NK-92 (cell line): ENCODE results near the gene BRI3.

Experiments used
- DNase-seq: peaks from one replicate; lab custom pipeline; 2025; ENCODE audit not compliant: unreplicated experiment; lab: John Stamatoyannopoulos, UW

Gene BRI3

DNA sequence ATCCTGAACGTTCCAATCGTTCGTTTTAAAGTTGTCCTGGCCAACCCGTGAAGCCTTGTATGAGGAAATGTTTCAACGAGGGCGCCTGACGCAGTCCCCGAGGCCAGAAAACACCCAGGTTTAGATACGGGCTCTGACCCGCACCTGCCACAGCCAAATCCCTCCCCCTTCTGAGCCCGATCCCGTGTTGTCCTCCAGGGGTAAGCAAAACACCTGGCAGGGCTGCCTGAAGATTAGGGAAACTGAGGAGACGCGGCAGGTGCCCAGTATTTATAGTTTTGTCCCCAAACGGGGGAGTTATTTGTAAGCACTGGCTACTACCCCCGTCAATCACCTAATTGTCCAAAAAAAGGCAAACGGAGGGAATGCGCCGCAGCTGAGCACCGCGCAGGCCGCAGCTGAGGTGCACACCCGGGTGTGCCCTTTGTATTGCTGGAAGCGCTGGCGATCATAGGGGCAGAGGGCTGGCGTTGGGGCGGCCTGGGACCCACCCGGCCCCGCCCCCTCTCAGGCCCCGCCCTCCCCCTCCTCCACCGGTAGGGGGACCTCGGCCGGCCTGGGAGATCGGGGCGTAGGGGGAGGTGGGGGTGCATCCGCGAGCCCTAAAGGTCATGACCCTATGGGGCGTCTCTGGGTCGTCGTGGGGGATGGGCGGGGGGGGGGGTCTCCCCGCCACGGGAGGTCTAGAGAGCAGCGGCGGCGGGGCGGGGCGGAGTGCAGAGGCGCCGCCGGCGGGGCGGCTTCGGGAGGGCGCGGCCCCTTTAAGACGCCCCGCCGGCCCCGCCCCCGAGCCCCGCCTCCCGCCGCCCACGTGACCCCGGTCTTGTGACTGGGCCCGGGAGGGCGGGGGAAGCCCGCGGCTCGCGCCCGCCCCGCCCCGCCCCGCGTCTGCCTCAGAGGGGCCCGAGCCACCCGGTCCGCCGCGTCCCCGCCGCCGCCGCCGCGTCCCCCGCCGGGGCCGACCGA, at the start of gene BRI3:
Gene BRI3, plus strand, starts transcription at position 896 of the 966 bp plus-strand sequence. CDS start 110 bp downstream, outside the sequence.
- DNase-seq: peak; percentile 76

DNA sequence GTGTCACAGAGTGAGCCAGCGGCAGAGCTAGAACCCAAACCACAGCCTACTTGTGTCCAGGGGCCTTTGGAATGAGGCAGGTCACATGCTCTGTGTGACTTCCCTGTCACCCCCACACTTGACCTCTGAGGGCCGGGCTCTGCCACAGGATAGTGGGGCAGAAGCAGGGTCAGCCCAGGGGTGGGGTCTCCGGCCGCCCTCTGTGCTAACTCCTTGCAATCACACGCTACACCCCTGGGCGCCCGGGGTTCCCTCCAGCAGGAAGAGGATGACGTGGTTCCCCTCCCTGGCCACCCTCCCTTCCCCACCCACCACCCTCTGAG, 49.3 kb upstream of the BRI3 start:
- no peak for DNase-seq

DNA sequence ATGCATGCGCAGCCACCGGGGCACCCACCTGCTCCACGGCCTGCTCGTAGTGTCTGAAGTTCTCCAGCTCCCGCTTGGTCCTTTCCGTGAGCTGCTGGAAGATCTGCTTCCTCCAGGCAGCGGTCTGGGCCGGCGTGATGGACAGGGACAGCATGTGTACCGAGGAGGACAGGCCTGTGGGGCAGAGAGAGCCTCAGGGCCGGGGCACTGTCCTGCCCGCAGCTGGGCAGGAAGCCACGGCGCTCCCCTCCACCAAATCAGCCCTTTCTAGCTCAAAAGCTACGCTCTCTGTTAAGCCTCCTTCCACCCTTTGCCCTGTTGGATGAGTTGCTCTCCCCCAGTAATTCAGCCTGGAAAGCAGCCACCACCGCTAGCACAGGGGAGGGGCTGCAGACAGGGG, 48.7 kb upstream of the BRI3 start:
- DNase-seq: no peak

GRCh38 chr7:98233219-98234070, 48.0 kb upstream of the BRI3 start:
- DNase-seq: no peak

GRCh38 chr7:98234429-98235147, 46.9 kb upstream of the BRI3 start:
- DNase-seq: no peak

- no peak for DNase-seq
Measured at GRCh38 chr7:98235901-98236300, 45.6 kb upstream of the BRI3 start.

- DNase-seq: no peak
Measured at GRCh38 chr7:98236355-98237185, 44.9 kb upstream of the BRI3 start.

- DNase-seq: no peak
Measured at GRCh38 chr7:98238076-98238475, 43.4 kb upstream of the BRI3 start.

- DNase-seq: no peak
Measured at GRCh38 chr7:98238976-98239375, 42.5 kb upstream of the BRI3 start.

DNA sequence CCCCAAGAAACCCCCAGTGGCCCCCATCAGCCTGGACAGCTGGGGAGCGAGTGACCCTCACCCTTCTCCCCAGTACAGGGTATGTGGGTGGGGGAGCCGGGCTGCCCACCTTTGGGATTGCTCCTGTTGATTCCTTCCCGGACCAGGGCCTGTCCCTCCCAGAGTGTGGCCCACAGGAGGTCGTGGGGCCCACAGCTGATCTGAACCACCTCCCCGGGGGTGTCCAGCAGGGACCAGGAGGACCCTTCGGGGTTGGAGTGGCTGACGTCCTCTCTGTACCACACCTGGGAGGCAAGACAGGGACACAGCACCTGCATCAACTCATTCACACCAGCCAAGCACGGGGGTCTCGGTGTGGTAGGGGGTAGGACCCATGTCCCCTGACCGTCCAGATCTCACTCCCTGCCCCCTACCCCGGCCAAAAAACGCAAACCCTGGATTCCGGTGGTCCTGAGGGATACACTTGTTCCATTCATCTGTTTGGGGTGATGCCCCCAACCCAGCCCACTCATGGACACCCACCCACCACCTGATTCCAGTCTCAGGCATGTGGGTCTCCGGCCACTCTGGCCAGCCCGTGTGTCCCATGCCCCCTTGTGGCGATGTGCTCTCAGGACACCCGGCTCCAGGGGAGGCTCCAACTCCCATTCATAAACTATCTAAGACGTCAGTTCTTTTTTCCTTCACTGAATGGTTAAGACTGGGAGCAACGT, 40.4 kb upstream of the BRI3 start:
- no peak for DNase-seq

GRCh38 chr7:98241674-98242241, 39.7 kb upstream of the BRI3 start:
- no peak for DNase-seq

- no peak for DNase-seq
Measured at GRCh38 chr7:98242342-98242741, 39.1 kb upstream of the BRI3 start.

DNA sequence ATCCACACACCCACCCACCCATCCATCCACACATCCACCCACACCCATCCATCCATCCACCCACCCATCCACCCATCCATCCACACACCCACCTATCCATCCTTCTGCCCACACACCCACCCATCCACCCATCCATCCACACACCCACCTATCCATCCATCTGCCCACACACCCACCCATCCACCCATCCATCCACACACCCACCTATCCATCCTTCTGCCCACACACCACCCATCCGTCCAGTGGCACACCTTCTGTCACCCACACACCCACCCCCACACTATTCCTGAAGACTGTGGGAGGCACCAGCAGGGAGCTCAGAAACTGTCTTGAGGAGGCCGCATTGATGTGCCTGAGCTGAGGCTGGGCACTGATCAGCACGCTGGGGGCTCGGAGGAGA, 38.6 kb upstream of the BRI3 start:
- DNase-seq: no peak

- DNase-seq: no peak
Measured at GRCh38 chr7:98244871-98245270, 36.6 kb upstream of the BRI3 start.

GRCh38 chr7:98248156-98248555, 33.3 kb upstream of the BRI3 start:
- DNase-seq: no peak

DNA sequence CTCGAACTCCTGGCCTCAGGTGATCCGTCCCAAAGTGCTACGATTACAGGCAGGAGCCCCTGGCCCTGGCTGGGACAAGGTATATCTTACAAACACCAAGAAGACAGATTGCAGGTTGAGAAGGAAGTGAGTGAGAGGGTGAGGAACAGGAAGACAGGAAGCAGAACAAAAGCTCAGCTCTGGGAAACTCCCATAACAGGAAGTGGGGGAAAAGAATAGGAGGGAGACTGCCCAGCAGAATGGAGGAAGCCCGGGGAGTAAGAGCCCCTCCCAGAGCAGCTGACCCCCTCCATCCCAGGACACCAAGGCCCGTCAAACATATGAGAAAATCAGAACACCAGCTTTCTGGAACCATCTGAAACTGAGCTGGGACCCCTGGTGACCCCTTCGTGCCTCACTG, 32.4 kb upstream of the BRI3 start:
- DNase-seq: no peak

- no peak for DNase-seq
Measured at GRCh38 chr7:98250789-98251188, 30.7 kb upstream of the BRI3 start.

DNA sequence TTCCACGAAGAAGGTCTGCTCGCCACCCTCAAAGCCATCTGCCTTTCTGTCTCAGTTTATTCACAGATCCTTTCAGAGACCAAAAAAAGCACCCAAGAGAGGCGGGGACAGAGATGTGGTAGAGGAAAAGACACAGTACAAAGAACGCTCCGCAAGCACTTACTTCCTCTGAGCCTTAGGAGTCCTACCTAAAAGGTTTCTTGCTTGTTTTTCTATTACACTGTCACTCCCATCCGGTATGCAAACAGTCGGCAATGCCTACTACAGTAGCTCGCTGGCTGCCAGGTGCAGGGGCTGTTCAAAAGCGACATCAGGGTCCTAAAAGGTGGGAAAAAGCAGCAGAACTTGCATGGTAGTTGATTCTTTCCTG, 30.3 kb upstream of the BRI3 start:
- no peak for DNase-seq

DNA sequence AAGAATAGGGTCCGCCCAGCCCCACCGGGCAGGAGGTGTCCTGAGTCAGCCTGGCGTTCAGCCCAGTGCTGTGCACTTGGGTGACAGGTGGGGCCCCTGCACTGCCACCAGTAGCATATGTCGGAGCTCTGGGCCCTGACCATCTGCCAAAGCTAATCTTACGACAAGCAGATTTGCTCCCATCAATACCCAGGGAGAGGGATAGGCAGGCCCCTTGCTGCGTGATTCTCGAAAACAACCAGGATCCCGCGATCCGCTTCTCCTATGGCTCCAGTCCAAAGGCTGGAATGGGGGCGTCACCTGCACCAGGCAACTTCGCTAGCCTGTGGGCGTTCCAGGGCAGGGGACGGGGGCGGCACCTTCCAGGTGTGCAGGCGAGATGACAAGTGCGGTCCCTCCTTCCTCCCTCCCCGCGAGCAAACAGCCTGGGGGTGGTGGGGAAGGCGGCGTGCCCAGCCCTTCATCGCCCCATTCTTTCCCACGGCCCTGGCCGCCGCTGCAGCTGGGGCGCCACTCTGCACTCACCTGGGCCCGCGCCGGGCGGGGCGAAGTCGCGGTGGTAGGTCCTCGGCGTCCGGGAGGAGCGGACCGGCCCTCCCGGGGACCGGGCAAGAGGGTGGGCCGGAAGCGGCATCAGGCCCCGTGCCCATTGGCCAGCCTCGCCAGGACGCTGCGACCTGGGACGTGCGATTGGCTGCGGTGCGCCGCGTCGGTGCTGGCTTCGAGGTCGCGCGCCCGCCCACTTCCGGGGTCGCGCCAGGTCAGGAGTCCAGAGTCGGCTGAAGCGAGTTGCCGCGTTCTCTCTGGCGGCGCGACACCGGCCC, 29.7 kb upstream of the BRI3 start, which contains the start of gene TECPR1:
Gene TECPR1, minus strand, starts transcription at position 632 of the 824 bp plus-strand sequence. CDS start 6,086 bp downstream, outside the sequence.
- peak; percentile 31 for DNase-seq
